ENCODE measurements around the gene HSPA1B.
"Not testable (repeated sequence)": the region's sequence is repeated elsewhere in the genome, so short reads cannot be mapped to it uniquely, and the experiment has no call there.

The HSPA1B gene

GRCh38 chr6:31864818-31865204 is 37.3 kb downstream of the HSPA1B start:
- Histone ChIP-seq H3K27me3 (ENCODE audit: insufficient read depth, low read length) (0 out of 2 replicates have a peak, but pooled peaks cover 6% of the 10 kb centered on the region), H3K4me1 (ENCODE audit: insufficient read depth, low read length) (peaks cover 6% of the 10 kb centered on the region; the same call in 1 of the 2 replicates), H3K9me3 (ENCODE audit: insufficient read depth, low read depth, low read length) (no peaks in the 10 kb centered on the region), H3K4me3 (ENCODE audit: low read length) (no peak overlapping the region; the same call in 1 of the 2 replicates), H3K9ac (ENCODE audit: low read depth, low read length) (no peak overlapping the region), H3K27ac (ENCODE audit: low read length) (no peak overlapping the region), H3K36me3 (ENCODE audit: insufficient read depth, low read depth, low read length) (peaks cover 9% of the 10 kb centered on the region)

- Histone ChIP-seq H3K36me3 (ENCODE audit: insufficient read depth, low read depth, low read length) (peaks cover 2% of the 10 kb centered on the region; the same call in 1 of the 2 replicates), H3K27me3 (ENCODE audit: insufficient read depth, low read length) (0 out of 2 replicates have a peak, but pooled peaks cover 6% of the 10 kb centered on the region), H3K4me1 (ENCODE audit: insufficient read depth, low read length) (peaks cover 6% of the 10 kb centered on the region; the same call in 1 of the 2 replicates), H3K27ac (ENCODE audit: low read length) (no peak overlapping the region), H3K9me3 (ENCODE audit: insufficient read depth, low read depth, low read length) (no peaks in the 10 kb centered on the region), H3K9ac (ENCODE audit: low read depth, low read length) (no peak overlapping the region), H3K4me3 (ENCODE audit: low read length) (no peak overlapping the region)
Observed at GRCh38 chr6:31865205-31866118, 37.9 kb downstream of the HSPA1B start.

GRCh38 chr6:31868658-31868971 is 41.1 kb downstream of the HSPA1B start:
- not testable (repeated sequence) for H3K36me3 ChIP-seq (ENCODE audit: insufficient read depth, low read depth, low read length); H3K4me3 ChIP-seq (ENCODE audit: low read length); H3K27ac ChIP-seq (ENCODE audit: low read length); H3K27me3 ChIP-seq (ENCODE audit: insufficient read depth, low read length); H3K9ac ChIP-seq (ENCODE audit: low read depth, low read length); H3K4me1 ChIP-seq (ENCODE audit: insufficient read depth, low read length); H3K9me3 ChIP-seq (ENCODE audit: insufficient read depth, low read depth, low read length)

GRCh38 chr6:31869343-31869742 is 41.8 kb downstream of the HSPA1B start:
- Histone ChIP-seq H3K4me3 (ENCODE audit: low read length) (no peak overlapping the region), H3K36me3 (ENCODE audit: insufficient read depth, low read depth, low read length) (no peaks in the 10 kb centered on the region), H3K9ac (ENCODE audit: low read depth, low read length) (no peak overlapping the region), H3K27me3 (ENCODE audit: insufficient read depth, low read length) (no peaks in the 10 kb centered on the region), H3K4me1 (ENCODE audit: insufficient read depth, low read length) (peaks cover 1% of the 10 kb centered on the region; the same call in 1 of the 2 replicates), H3K27ac (ENCODE audit: low read length) (no peak overlapping the region), H3K9me3 (ENCODE audit: insufficient read depth, low read depth, low read length) (no peaks in the 10 kb centered on the region)

GRCh38 chr6:31870385-31870921 is 42.9 kb downstream of the HSPA1B start:
- no peak overlapping the region for H3K9ac ChIP-seq (ENCODE audit: low read depth, low read length)
- no peak overlapping the region for H3K4me3 ChIP-seq (ENCODE audit: low read length)

GRCh38 chr6:31871046-31871659 is 43.6 kb downstream of the HSPA1B start:
- H3K27me3 ChIP-seq (ENCODE audit: insufficient read depth, low read length): no peaks in the 10 kb centered on the region
- no peaks in the 10 kb centered on the region for H3K9me3 ChIP-seq (ENCODE audit: insufficient read depth, low read depth, low read length)
- no peak overlapping the region for H3K9ac ChIP-seq (ENCODE audit: low read depth, low read length)
- no peak overlapping the region for H3K4me3 ChIP-seq (ENCODE audit: low read length)
- H3K4me1 ChIP-seq (ENCODE audit: insufficient read depth, low read length): no peaks in the 10 kb centered on the region
- no peak overlapping the region for H3K27ac ChIP-seq (ENCODE audit: low read length)
- H3K36me3 ChIP-seq (ENCODE audit: insufficient read depth, low read depth, low read length): no peaks in the 10 kb centered on the region

More at GRCh38 chr6:31870385-31870921, 42.9 kb downstream of the HSPA1B start:
- Histone ChIP-seq H3K36me3 (ENCODE audit: insufficient read depth, low read depth, low read length) (no peaks in the 10 kb centered on the region), H3K27me3 (ENCODE audit: insufficient read depth, low read length) (no peaks in the 10 kb centered on the region), H3K27ac (ENCODE audit: low read length) (no peak overlapping the region), H3K9me3 (ENCODE audit: insufficient read depth, low read depth, low read length) (no peaks in the 10 kb centered on the region), H3K4me1 (ENCODE audit: insufficient read depth, low read length) (no peaks in the 10 kb centered on the region)

GRCh38 chr6:31874084-31874670 is 46.6 kb downstream of the HSPA1B start:
- Histone ChIP-seq H3K4me3 (ENCODE audit: low read length) (no peak overlapping the region), H3K9me3 (ENCODE audit: insufficient read depth, low read depth, low read length) (no peaks in the 10 kb centered on the region), H3K27ac (ENCODE audit: low read length) (no peak overlapping the region), H3K27me3 (ENCODE audit: insufficient read depth, low read length) (no peaks in the 10 kb centered on the region), H3K36me3 (ENCODE audit: insufficient read depth, low read depth, low read length) (no peaks in the 10 kb centered on the region), H3K9ac (ENCODE audit: low read depth, low read length) (no peak overlapping the region), H3K4me1 (ENCODE audit: insufficient read depth, low read length) (no peaks in the 10 kb centered on the region)

GRCh38 chr6:31874836-31875572 is 47.5 kb downstream of the HSPA1B start:
- Histone ChIP-seq H3K27ac (ENCODE audit: low read length) (no peak overlapping the region), H3K9me3 (ENCODE audit: insufficient read depth, low read depth, low read length) (no peaks in the 10 kb centered on the region), H3K9ac (ENCODE audit: low read depth, low read length) (no peak overlapping the region), H3K36me3 (ENCODE audit: insufficient read depth, low read depth, low read length) (peaks cover 6% of the 10 kb centered on the region), H3K4me3 (ENCODE audit: low read length) (no peak overlapping the region), H3K27me3 (ENCODE audit: insufficient read depth, low read length) (no peaks in the 10 kb centered on the region), H3K4me1 (ENCODE audit: insufficient read depth, low read length) (no peaks in the 10 kb centered on the region)

GRCh38 chr6:31875877-31876276 is 48.3 kb downstream of the HSPA1B start:
- Histone ChIP-seq H3K9ac (ENCODE audit: low read depth, low read length) (no peak overlapping the region), H3K4me1 (ENCODE audit: insufficient read depth, low read length) (no peaks in the 10 kb centered on the region), H3K9me3 (ENCODE audit: insufficient read depth, low read depth, low read length) (no peaks in the 10 kb centered on the region), H3K4me3 (ENCODE audit: low read length) (no peak overlapping the region), H3K27ac (ENCODE audit: low read length) (no peak overlapping the region), H3K36me3 (ENCODE audit: insufficient read depth, low read depth, low read length) (peaks cover 15% of the 10 kb centered on the region), H3K27me3 (ENCODE audit: insufficient read depth, low read length) (no peaks in the 10 kb centered on the region)

GRCh38 chr6:31876357-31876756 is 48.8 kb downstream of the HSPA1B start:
- Histone ChIP-seq H3K4me1 (ENCODE audit: insufficient read depth, low read length) (no peaks in the 10 kb centered on the region), H3K9me3 (ENCODE audit: insufficient read depth, low read depth, low read length) (no peaks in the 10 kb centered on the region), H3K27ac (ENCODE audit: low read length) (no peak overlapping the region), H3K27me3 (ENCODE audit: insufficient read depth, low read length) (no peaks in the 10 kb centered on the region), H3K9ac (ENCODE audit: low read depth, low read length) (no peak overlapping the region; the same call in 1 of the 2 replicates), H3K4me3 (ENCODE audit: low read length) (no peak overlapping the region), H3K36me3 (ENCODE audit: insufficient read depth, low read depth, low read length) (peaks cover 20% of the 10 kb centered on the region)

GRCh38 chr6:31877125-31877650 is 49.6 kb downstream of the HSPA1B start:
- no peak overlapping the region for H3K9ac ChIP-seq (ENCODE audit: low read depth, low read length)
- H3K27me3 ChIP-seq (ENCODE audit: insufficient read depth, low read length): no peaks in the 10 kb centered on the region
- no peaks in the 10 kb centered on the region for H3K4me1 ChIP-seq (ENCODE audit: insufficient read depth, low read length)
- H3K4me3 ChIP-seq (ENCODE audit: low read length): no peak overlapping the region
- H3K9me3 ChIP-seq (ENCODE audit: insufficient read depth, low read depth, low read length): no peaks in the 10 kb centered on the region
- no peak overlapping the region for H3K27ac ChIP-seq (ENCODE audit: low read length)
- H3K36me3 ChIP-seq (ENCODE audit: insufficient read depth, low read depth, low read length): peaks cover 26% of the 10 kb centered on the region
